Suppressor macrophage treated with lipopolysaccharide for 1 hour (primary cell): ENCODE measurements around the gene KDM4B.
"Not testable (repeated sequence)": the region's sequence is repeated elsewhere in the genome, so short reads cannot be mapped to it uniquely, and the experiment has no call there.

ENCODE experiments used
- DNase-seq, 3 donors: peaks; one replicate each; pipeline ENCODE4 v3.0.0-alpha.2; 2020 to 2022

Gene KDM4B

DNA sequence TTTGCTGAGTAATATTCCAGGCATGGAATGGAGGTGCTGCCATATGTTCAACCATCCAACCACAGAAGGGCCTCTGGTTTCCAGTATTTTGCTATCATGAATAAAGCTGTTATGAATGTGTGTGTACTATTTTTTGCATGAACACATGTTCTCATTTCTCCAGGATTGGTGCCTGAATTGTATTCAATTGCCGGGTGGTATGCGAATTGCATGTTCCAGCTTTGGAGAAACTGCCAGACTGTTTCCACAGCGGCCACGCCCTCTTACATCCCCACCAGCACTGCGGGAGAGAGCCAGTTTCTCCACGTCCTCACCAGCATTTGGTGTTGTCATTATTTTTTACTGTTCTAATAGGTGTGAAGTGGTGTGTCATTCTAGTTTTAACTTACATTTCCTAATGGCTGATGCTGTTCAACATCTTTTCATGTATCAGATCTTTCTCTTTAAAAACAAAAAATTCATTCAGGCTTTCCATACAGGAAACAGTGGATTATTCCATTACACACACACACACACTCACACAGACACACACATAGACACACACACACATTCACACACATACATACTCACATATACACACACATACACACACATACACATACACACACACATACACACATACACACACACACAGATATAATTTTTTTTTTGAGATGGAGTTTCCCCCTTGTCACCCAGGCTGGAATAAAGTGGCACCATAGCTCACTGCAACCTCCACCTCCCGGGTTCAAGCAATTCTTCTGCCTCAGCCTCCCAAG lies 217.6 kb downstream of the KDM4B start:
- no peak for DNase-seq

DNA sequence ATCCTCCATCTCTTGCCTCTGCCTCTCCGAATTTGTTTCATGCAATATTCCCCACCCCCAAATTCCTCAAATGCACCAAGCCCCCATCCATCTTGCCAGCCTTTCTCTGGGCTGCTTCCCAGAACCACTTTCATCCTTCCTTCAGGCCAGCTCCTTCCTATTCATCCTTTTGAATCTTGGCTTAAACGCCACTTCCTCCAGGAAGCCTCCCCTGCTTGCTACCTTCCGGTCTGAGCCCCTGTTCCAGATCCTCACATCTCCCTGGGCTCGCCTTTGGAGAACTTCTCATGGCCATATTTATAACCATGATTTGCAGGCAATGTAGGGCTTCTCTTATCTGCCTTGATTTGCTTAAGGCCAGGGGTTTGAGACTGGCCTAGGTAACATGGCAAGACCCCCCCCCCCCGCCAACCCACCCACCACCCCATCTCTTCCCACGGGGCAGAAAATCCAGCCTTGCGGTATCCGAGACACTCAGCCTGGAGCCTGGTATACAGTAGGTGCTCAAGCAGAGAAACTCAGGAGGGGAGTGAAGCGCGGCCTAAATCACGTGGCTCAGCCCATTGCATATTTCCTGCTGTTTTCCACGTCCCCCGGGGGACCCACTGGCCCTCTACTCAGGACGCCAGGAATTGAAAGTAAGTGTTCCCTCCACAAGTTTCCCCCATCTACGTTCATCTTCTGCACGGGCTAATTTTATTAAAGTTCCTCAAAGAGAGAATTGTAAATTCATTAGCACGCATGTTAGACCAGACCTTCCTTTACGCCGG lies 219.8 kb downstream of the KDM4B start:
- DNase-seq, result no peak

DNA sequence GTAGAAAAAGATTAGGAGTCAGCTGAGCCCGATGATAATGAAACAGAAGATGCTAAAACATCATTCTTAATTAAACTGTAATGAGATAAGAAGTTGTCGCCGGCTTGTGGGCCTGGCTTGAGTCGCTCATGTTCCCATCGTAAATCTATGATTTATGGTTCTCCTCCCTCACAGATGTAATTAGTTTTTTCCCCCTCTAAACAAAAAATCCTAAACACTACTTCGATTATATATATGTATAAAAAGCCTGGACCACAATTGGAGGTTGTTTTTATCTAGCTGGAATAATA lies 220.3 kb downstream of the KDM4B start:
- DNase-seq, result no peak

DNA sequence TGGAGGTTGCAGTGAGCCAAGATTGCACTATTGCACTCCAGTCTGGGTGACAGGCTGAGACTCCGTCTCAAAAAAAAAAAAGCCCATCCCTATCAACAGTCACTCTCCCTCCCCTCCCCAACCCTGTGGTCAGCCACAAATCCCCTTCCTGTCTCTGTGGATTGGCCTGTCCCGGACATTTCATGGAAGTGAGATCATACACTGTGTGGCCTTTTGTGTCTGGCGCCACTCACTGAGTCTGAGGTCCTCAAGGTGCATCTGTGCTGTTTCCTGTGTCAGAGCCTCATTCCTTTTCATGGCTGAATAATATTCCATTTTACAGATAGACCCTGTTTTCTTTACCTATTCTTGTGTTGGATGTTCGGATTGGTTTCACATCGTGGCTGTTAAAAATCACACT lies 222.2 kb downstream of the KDM4B start:
- DNase-seq, result no peak

DNA sequence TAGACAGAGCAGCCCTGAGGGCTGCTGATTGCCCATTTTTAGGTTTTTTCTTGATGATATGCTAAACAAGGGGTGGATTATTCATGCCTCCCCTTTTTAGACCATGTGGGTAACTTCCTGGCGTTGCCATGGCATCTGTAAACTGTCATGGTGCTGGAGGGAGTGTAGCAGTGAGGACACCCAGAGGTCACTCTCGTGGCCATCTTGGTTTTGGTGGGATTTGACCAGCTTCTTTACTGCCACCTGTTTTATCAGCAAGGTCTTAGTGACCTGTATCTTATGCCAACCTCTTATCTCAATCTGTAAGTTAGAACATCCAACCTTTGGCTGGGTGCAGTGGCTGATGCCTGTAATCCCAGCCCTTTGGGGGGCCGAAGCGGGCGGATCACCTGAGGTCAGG lies 223.7 kb downstream of the KDM4B start:
- no peak for DNase-seq

DNA sequence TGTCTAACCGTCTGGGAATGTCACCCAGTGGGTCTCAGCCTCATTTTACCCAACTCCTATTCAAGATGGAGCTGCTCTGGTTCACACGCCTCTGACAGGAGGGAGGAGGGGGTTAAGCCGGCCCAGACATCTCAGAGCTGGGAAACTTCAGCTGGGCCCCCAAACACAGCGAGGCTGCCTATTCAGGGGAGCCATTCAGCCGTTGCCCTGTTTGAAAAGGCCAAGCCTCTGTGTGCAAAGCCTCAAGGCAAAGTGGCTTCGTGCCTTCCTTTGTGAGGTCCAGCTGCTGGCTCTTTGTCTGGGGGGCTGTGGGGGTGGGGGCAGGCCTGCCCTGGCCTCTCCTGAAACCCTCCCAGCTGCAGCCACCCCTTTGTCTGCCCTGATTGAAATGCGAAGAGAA lies 224.3 kb downstream of the KDM4B start:
- no peak for DNase-seq

DNA sequence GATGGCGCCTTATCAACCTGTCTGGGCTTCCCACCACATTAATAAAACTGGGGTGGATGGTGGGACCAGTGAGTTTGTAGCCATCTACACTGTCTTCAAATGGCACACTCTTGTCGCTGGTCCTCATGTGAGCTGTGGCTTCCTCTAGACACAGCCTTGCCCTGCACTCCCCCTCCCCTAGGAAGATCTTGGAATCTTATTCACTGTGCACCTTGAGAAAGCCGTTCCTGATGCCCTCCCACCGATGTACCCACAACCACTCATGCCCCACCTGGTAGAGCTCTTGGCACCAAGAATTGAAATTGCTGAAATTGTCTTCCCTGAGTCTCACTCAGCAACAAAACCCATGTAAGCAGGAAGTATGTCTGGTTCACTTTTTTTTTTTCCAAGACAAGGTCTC lies 225.7 kb downstream of the KDM4B start:
- no peak for DNase-seq

DNA sequence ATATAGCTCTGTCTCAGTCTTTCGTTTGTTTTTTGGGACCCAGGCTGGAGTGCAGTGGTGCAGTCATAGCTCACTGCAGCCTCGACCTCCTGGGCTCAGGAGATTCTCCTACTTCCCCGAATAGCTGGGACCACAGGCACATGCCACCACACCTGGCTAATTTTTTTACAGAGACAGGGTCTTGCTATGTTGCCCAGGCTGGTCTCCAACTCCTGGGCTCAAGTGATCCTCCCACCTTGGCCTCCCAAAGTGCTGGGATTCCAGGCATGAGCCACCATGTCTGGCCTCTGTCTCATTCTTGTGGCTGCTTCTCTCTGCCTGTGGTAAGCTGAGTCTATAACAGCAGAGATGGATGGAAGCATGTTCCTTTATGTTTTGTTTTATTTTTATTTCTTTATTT lies 226.7 kb downstream of the KDM4B start:
- DNase-seq, result not testable (repeated sequence)

DNA sequence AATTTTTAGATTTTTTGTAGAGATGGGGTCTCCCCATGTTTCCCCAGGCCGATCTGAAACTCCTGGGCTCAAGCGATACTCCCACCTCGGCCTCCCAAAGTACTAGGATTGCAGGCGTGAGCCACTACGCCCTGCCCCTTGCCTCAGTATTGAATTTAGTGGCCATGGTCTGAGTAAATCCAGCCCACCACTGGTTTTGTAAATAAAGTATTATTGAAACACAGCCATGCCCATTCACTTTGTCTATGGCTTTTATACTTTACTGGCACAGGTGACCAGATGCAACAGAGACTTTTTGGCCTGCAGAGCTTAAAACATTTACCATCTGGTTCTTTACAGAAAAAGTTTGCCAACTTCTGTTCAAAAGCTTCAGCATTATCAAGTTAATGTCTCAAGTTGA lies 227.9 kb downstream of the KDM4B start:
- no peak for DNase-seq

DNA sequence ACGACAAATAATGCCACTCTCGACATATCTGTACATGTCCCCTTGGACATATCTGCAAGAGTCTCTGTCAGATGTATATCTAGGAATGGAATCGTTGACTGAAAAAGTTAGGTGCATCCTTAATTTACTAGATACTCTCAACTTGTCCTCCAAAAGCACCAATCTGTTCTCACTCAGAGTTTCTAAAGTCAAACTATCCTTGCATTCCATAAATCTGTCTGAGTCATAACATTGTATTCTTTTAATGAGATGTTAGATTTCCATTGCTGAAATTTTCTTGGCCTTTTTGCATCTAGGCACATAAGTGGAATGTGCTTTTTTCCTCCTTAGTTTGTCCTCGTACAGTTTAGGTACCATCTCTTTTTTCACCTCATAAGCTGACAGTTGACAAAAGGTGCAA lies 231.9 kb downstream of the KDM4B start:
- no peak for DNase-seq

DNA sequence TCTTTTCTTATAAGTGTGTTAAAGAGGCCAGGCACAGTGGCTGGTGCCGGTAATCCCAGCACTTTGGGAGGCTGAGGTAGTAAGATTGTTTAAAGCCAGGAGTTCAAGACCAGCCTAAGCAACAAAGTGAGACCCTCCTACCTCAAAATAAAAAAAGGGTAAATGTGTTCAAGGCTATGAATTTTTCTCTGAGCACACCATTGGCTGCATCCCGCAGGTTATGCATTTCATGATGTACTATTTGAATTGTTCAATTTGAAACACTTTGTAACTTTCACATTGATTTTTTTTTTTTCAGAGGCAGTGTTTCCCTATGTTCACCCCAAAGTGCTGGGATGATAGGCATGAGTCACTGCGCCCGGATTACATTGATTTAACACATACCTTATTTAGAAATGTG lies 233.6 kb downstream of the KDM4B start:
- DNase-seq, result no peak
